H54 (cell line): ENCODE measurements around the gene TMEM259.
A peak's percentile ranks its signal among the peaks of the same experiment; 100 is the strongest.

Experiments used
- DNase-seq: peaks from one replicate; pipeline ENCODE4 v3.0.0; 2011; ENCODE audit warnings: low spot score, mixed read lengths; ENCODE audit not compliant: insufficient read length
- FAIRE-seq: peaks from 3 replicates; lab custom pipeline; 2011; peaks lifted over from hg19 to GRCh38; lab: Jason Lieb, UNC
- POLR2A ChIP-seq: IDR thresholded peaks from 2 replicates; pipeline ENCODE4 v1.6.1; 2011; ENCODE audit warnings: low read depth, mild to moderate bottlenecking, low read length

The TMEM259 gene

GRCh38 chr19:1003283-1003682, 17.6 kb downstream of the TMEM259 start:
- TF ChIP-seq POLR2A = no peak
- DNase-seq (no peak), FAIRE-seq (no peak)

DNA sequence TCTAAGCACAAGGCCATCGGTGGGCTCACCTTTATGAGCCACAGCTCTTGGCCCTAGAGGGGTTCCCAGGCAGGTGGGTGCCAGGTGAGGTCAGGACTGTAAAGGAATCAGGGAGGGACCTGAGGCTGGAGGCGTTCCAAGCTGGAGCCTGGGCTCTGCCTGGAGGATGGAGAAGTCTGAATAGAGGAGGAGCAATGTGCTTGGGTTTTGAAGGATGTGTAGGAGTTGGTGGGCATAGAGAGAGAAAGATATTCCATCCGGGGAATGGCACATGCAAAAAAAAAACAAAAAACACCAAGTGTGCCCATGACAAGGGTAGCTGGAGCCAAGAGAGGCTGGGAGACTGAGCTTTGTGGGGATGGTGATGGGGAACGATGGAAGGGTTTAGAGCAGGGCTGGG, 18.3 kb downstream of the TMEM259 start:
- no peak for TF ChIP-seq POLR2A
- DNase-seq (no peak), FAIRE-seq (no peak)

- no peak for TF ChIP-seq POLR2A
- DNase-seq (peak; percentile 85), FAIRE-seq (no peak)
These were observed 19.3 kb downstream of the TMEM259 start for GRCh38 chr19:1001538-1002166.

DNA sequence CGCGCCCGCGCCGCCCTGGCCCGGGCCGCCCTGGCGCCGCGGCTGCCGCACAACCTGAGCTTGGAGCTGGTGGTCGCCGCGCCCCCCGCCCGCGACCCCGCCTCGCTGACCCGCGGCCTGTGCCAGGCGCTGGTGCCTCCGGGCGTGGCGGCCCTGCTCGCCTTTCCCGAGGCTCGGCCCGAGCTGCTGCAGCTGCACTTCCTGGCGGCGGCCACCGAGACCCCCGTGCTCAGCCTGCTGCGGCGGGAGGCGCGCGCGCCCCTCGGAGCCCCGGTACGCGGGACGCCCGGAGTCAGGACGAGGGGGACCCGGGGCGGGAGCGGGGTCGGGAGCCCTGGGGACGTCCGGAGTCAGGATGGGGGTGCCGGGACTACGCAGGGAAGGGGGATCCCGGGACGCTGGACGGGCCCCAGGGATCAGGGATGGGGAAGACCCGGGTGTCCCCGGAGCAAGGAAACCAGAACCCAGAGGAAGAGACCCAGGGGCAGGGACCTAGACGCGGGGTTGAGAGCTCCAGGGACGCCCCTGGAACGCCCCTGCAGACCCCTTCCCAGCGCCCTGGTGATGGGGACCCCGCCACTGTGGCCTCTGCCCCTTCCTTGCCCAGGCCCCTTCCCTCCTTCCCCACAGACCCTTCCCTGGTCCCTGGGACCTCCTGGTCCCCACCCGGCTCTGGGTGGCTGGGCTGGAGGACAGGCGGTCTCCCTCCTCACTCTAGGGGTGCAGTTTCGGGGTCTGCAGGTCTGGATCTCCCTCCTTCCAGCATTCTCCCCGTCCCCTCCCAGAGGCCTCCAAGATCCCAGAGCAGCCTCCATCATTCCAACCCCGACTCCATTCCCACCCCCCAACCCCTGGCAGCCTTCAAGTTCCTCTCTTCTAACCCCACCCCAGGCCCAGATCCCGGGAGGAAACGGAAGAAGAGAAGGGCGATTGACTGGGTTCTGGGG, 20.1 kb downstream of the TMEM259 start:
- no peak for TF ChIP-seq POLR2A

GRCh38 chr19:1000095-1000494, 20.8 kb downstream of the TMEM259 start, which contains the start of gene GRIN3B:
Gene GRIN3B, plus strand, starts transcription at chr19:1000419. Its CDS starts 19 bp downstream, at chr19:1000438.
- FAIRE-seq (no peak), DNase-seq (peak; percentile 58)
- no peak for TF ChIP-seq POLR2A

More for the DNA sequence above, 20.1 kb downstream of the TMEM259 start:
- DNase-seq (no peak), FAIRE-seq (no peak)

DNA sequence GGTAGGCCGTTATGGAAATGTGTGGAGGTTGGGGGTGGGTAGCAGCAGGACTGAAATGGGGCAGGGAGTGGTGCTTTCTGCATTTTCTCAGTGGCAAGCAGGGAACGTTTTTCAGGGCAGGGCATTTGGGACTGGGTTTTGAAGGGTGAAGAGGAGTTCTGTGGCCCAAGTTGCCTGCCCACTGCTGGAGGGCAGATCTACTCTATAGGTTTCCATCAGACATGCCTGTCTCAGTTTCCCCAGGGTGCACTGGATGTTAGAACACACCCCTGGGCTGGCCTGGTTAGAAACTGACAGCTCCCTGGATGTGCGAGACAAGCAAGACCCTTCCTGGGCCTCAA, 21.6 kb downstream of the TMEM259 start:
- DNase-seq (no peak), FAIRE-seq (no peak)
- TF ChIP-seq POLR2A = no peak

- FAIRE-seq (no peak), DNase-seq (no peak)
- no peak for TF ChIP-seq POLR2A
These were observed 22.9 kb downstream of the TMEM259 start for GRCh38 chr19:998064-998463.

DNA sequence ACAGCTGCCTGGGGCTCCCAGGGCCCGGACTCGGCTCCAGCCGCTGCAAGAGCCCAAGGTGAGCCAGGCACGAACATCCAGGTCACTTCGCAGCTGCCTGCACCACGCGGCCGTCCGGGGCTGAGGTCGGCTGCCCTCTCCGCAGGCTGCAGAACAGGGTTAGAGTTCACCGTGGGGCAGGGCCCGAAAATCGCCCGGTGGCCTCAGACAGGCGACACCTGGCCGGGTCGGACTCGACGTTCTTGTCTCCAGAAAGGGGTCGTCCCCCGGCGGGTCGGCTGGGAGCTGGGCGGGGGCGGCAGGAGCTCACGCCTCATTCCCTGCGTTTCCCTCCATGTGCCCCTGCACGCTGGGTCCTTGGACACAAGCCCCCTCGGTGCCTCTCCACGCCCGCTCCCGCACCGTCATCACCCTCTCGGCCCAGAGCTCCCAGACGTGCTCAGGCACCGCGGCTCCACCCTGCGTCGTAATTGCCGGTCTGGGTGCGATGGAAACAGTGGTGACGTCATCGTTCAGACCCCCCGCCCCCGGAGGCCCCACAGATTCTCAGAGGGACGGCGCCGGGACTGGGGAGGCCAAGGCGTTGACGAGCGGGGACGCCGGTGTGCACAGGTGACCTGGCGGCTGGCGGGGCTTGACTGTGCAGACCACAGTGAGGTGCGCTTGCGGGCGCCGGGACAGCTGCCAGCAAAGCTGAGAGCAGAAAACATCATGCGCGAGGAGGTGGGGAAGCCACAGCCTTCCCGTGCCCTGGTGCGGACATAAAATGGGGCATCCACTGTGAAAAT, 24.7 kb downstream of the TMEM259 start:
- TF ChIP-seq POLR2A = no peak
- FAIRE-seq (no peak), DNase-seq (no peak)

DNA sequence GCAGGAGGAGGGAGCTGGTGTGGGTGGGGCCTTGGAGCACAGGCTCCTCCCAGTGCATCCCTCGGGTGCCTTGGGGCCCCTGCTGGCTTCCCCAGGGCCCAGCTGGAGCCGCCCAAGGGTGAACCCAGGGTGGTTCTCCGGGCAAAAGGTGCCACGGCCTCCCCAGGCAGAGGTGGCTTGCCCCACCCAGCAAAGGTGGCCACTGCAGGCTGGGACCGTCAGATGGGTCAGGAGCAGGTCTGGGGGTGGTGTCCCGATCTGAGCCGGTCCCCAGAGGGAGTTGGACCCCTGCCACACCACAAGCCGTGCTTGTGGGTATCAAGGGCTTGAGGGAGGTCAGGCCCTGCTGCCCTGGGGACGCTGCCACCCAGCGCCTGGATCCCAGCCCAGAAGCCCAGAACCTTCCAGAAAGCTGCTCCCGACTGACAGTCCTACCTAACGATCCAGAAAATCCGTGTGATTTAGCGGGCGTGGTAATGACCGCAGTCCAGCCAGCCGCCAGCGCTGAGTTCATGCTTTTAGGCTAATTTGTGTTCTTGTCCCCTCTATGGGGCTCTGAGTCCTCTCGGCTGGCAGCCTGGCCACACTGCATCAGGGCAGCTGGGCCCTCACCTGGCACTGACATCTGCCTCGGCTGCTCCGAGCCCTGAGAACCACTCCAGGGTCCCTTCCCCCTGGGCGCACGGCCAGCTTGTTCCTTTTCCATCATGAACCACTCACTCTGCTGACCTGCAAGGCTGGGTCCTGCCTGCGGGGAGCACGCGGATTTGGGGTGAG, 25.7 kb downstream of the TMEM259 start:
- no peak for TF ChIP-seq POLR2A
- FAIRE-seq (no peak), DNase-seq (no peak)

GRCh38 chr19:994516-994915, 26.4 kb downstream of the TMEM259 start:
- DNase-seq (no peak), FAIRE-seq (no peak)
- TF ChIP-seq POLR2A = no peak

DNA sequence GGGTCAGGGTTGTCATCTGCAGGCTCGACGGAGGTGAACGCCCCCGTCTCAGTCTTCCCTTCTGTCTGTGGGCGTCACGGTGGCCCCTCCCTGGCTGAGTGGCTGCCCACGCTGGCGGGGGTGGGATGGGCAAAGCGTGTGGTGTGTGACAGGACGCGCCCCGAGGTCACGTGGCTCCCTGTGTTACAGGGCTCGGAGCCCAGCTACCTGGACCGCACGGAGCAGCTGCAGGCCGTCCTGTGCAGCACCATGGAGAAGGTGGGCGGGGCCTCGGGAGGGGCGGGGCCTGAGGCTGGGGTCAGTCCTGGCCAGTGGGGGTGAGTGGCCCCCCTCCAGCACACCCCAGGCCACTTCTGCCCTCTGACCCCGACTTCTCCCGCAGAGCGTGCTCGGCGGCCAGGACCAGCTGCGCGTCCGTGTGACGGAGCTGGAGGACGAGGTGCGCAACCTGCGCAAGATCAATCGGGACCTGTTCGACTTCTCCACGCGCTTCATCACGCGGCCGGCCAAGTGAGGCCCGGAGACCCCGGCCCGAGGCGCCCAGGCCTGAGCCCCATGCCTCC, 27.0 kb downstream of the TMEM259 start:
- no peak for TF ChIP-seq POLR2A
- no peak for DNase-seq
- FAIRE-seq = no peak

- FAIRE-seq (no peak), DNase-seq (no peak)
- no peak for TF ChIP-seq POLR2A
These were observed 27.5 kb downstream of the TMEM259 start for GRCh38 chr19:993361-993830.

DNA sequence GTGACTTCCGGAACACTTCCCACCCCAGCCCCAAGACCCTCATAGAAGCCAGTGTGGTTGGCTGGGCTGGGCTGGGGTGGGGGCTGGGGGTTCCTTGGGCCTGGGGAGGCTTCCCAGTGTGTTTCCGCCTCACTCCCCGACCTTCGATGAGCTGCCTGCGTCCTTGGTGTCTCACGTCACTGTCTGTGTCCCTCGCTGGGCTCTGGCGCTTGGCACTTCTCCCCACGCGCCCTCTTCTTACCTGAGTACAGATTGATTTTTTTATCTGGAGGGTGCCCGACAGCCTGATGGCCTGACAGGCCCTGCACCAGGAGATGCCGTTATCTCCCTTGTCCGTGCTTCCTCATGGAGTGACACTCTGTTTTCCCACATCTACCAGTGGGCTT, 28.3 kb downstream of the TMEM259 start:
- no peak for DNase-seq
- no peak for TF ChIP-seq POLR2A
- no peak for FAIRE-seq
